NCI-H1694 treated with DMSO at 0.1 percent for 48 hours (cell line): Measurements from ENCODE around the gene CCPG1.

Experiments used
- DNase-seq: peaks from one replicate; lab custom pipeline; 2025; lab: John Stamatoyannopoulos, UW

Gene CCPG1

GRCh38 chr15:55381595-55381994 is 26.6 kb downstream of the CCPG1 start:
- no peak for DNase-seq

GRCh38 chr15:55379095-55379494 is 29.1 kb downstream of the CCPG1 start:
- no peak for DNase-seq

GRCh38 chr15:55372701-55373440 is 35.3 kb downstream of the CCPG1 start:
- no peak for DNase-seq

- no peak for DNase-seq
Measured at GRCh38 chr15:55366981-55367380, 41.2 kb downstream of the CCPG1 start.

- DNase-seq, result no peak
Measured at GRCh38 chr15:55362641-55363040, 45.5 kb downstream of the CCPG1 start.

- no peak for DNase-seq
Measured at GRCh38 chr15:55361048-55361447, 47.1 kb downstream of the CCPG1 start.

- no peak for DNase-seq
Measured at GRCh38 chr15:55360256-55360655, 47.9 kb downstream of the CCPG1 start.

GRCh38 chr15:55358471-55358870 is 49.7 kb downstream of the CCPG1 start:
- DNase-seq, result no peak

GRCh38 chr15:55357774-55358173 is 50.4 kb downstream of the CCPG1 start:
- no peak for DNase-seq

GRCh38 chr15:55356985-55357585 is 51.1 kb downstream of the CCPG1 start:
- no peak for DNase-seq

- DNase-seq, result no peak
Measured at GRCh38 chr15:55353025-55353424, 55.1 kb downstream of the CCPG1 start.

- DNase-seq, result no peak
Measured at GRCh38 chr15:55349282-55349681, 58.9 kb downstream of the CCPG1 start.

- DNase-seq, result no peak
Measured at GRCh38 chr15:55348281-55348778, 59.8 kb downstream of the CCPG1 start.

GRCh38 chr15:55344206-55344605 is 64.0 kb downstream of the CCPG1 start:
- no peak for DNase-seq

- peak; percentile 30 for DNase-seq
Measured at GRCh38 chr15:55343168-55343567, 65.0 kb downstream of the CCPG1 start.

GRCh38 chr15:55337160-55337559 is 71.0 kb downstream of the CCPG1 start:
- DNase-seq, result no peak

GRCh38 chr15:55334997-55335396 is 73.2 kb downstream of the CCPG1 start:
- DNase-seq, result no peak

GRCh38 chr15:55334371-55334770 is 73.8 kb downstream of the CCPG1 start:
- DNase-seq, result no peak

GRCh38 chr15:55327387-55327786 is 80.8 kb downstream of the CCPG1 start:
- DNase-seq, result no peak

GRCh38 chr15:55322467-55322866 is 85.7 kb downstream of the CCPG1 start:
- no peak for DNase-seq

- no peak for DNase-seq
Measured at GRCh38 chr15:55320963-55321362, 87.2 kb downstream of the CCPG1 start.

GRCh38 chr15:55320238-55320550 is 88.0 kb downstream of the CCPG1 start:
- no peak for DNase-seq

- no peak for DNase-seq
Measured at GRCh38 chr15:55319537-55320237, 88.5 kb downstream of the CCPG1 start.
